ENCODE data around the gene CROT.

- TF ChIP-seq, protein P1, sequence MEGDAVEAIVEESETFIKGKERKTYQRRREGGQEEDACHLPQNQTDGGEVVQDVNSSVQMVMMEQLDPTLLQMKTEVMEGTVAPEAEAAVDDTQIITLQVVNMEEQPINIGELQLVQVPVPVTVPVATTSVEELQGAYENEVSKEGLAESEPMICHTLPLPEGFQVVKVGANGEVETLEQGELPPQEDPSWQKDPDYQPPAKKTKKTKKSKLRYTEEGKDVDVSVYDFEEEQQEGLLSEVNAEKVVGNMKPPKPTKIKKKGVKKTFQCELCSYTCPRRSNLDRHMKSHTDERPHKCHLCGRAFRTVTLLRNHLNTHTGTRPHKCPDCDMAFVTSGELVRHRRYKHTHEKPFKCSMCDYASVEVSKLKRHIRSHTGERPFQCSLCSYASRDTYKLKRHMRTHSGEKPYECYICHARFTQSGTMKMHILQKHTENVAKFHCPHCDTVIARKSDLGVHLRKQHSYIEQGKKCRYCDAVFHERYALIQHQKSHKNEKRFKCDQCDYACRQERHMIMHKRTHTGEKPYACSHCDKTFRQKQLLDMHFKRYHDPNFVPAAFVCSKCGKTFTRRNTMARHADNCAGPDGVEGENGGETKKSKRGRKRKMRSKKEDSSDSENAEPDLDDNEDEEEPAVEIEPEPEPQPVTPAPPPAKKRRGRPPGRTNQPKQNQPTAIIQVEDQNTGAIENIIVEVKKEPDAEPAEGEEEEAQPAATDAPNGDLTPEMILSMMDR (IDR thresholded peaks at IDR 0.05): no peak
- TF ChIP-seq EZH2phosphoT487 (IDR thresholded peaks at IDR 0.05): no peak
Measured at GRCh38 chr7:87300756-87301155, 44.7 kb upstream of the CROT start.

All from neural progenitor cell (in vitro differentiated cells).